Astrocyte (in vitro differentiated cells and primary cell): ENCODE data around the gene ISOC1. TPM values are rescaled to one million over a fixed set of nuclear protein-coding genes. Genes with fewer than 3 reads are reported as not detected.

Experiments
- DNase-seq: peaks from one replicate; pipeline ENCODE4 v3.0.0-alpha.2; 2010; ENCODE audit warnings: low read depth
- FAIRE-seq: peaks from 2 replicates; lab custom pipeline; 2011; peaks lifted over from hg19 to GRCh38; lab: Jason Lieb, UNC
- H2AFZ ChIP-seq: 2 replicates; pipeline ENCODE4 v1.6.0; 2012; ENCODE audit warnings: low read depth, low read length, inconsistent platforms
- H3K27ac ChIP-seq: 2 replicates; pipeline ENCODE4 v1.5.1; 2011; ENCODE audit warnings: low read depth, low read length, inconsistent platforms
- H3K27me3 ChIP-seq: 2 replicates; pipeline ENCODE4 v1.6.0; 2011; ENCODE audit warnings: low read length, inconsistent platforms; ENCODE audit not compliant: insufficient read depth
- H3K36me3 ChIP-seq: 2 replicates; pipeline ENCODE4 v1.5.1; 2011; ENCODE audit warnings: low read length, inconsistent platforms; ENCODE audit not compliant: insufficient read depth
- H3K4me1 ChIP-seq: 2 replicates; pipeline ENCODE4 v1.5.1; 2011; ENCODE audit warnings: low read length, inconsistent platforms; ENCODE audit not compliant: insufficient read depth
- H3K4me2 ChIP-seq: 2 replicates; pipeline ENCODE4 v1.6.0; 2012; ENCODE audit warnings: low read length, inconsistent platforms
- H3K4me3 ChIP-seq: 2 replicates; pipeline ENCODE4 v1.5.1; 2011; ENCODE audit warnings: low read depth, mild to moderate bottlenecking, low read length, inconsistent platforms; ENCODE audit not compliant: insufficient read depth
- H3K79me2 ChIP-seq: 2 replicates; pipeline ENCODE4 v1.6.0; 2012; ENCODE audit warnings: mild to moderate bottlenecking, low read length, inconsistent platforms; ENCODE audit not compliant: insufficient read depth
- H3K9ac ChIP-seq: 2 replicates; pipeline ENCODE4 v1.6.0; 2012; ENCODE audit warnings: mild to moderate bottlenecking, low read length, inconsistent platforms
- H3K9me3 ChIP-seq: 2 replicates; pipeline ENCODE4 v1.5.1; 2012; ENCODE audit warnings: low read depth, mild to moderate bottlenecking, low read length, inconsistent platforms; ENCODE audit not compliant: insufficient read depth
- H4K20me1 ChIP-seq: 2 replicates; pipeline ENCODE4 v1.6.0; 2012; ENCODE audit warnings: low read length, inconsistent platforms; ENCODE audit not compliant: insufficient read depth
- H3K27ac Mint-ChIP-seq: one replicate; pipeline ENCODE4 v1.8.0; 2021; ENCODE audit warnings: mild to moderate bottlenecking, mixed read lengths; ENCODE audit not compliant: unreplicated experiment
- H3K27me3 Mint-ChIP-seq: one replicate; pipeline ENCODE4 v1.8.0; 2021; ENCODE audit warnings: low read depth, mixed read lengths; ENCODE audit not compliant: unreplicated experiment
- H3K36me3 Mint-ChIP-seq: one replicate; pipeline ENCODE4 v1.8.0; 2021; ENCODE audit warnings: low read depth, mixed read lengths; ENCODE audit not compliant: unreplicated experiment
- H3K4me1 Mint-ChIP-seq: one replicate; pipeline ENCODE4 v1.8.0; 2021; ENCODE audit warnings: low read depth, mixed read lengths; ENCODE audit not compliant: unreplicated experiment
- H3K4me3 Mint-ChIP-seq: one replicate; pipeline ENCODE4 v1.8.0; 2021; ENCODE audit warnings: mild to moderate bottlenecking, moderate library complexity, mixed read lengths; ENCODE audit not compliant: unreplicated experiment
- H3K9me3 Mint-ChIP-seq: one replicate; pipeline ENCODE4 v1.8.0; 2021; ENCODE audit warnings: mild to moderate bottlenecking, mixed read lengths; ENCODE audit not compliant: unreplicated experiment
- CTCF ChIP-seq: IDR thresholded peaks from 2 replicates; pipeline ENCODE4 v1.5.1; 2011; ENCODE audit warnings: low read depth, mild to moderate bottlenecking, inconsistent platforms, low read length, moderate library complexity; ENCODE audit not compliant: insufficient read depth
- EZH2 ChIP-seq: IDR thresholded peaks from 2 replicates; pipeline ENCODE4 v1.6.1; 2012; ENCODE audit warnings: mild to moderate bottlenecking, low read length, inconsistent platforms; ENCODE audit not compliant: insufficient read depth
- total RNA-seq: library from RNA; stranded (reverse); gene quantifications from 2 replicates; pipeline ENCODE4 v1.2.1, GENCODE V29; 2021

The ISOC1 gene
- total RNA-seq, 1 donor from 2014 or later: 8.4 TPM

GRCh38 chr5:129073111-129073510 is 21.4 kb upstream of the ISOC1 start:
- H2AFZ ChIP-seq: no peak overlapping the region
- H3K36me3 ChIP-seq: no peaks in the 10 kb centered on the region
- H3K79me2 ChIP-seq: no peaks in the 10 kb centered on the region
- DNase-seq (no peak), FAIRE-seq (no peak)
- Mint-ChIP-seq H3K27ac (no peak overlapping the region), H3K4me1 (no peaks in the 10 kb centered on the region), H3K9me3 (no peaks in the 10 kb centered on the region), H3K4me3 (no peak overlapping the region), H3K36me3 (no peaks in the 10 kb centered on the region), H3K27me3 (no peaks in the 10 kb centered on the region)
- H3K4me2 ChIP-seq: no peak overlapping the region
- no peak overlapping the region for H3K4me3 ChIP-seq
- TF ChIP-seq CTCF (no peak), EZH2 (no peak)
- no peaks in the 10 kb centered on the region for H3K9me3 ChIP-seq
- H3K4me1 ChIP-seq: no peaks in the 10 kb centered on the region
- H3K27ac ChIP-seq: no peak overlapping the region
- H4K20me1 ChIP-seq: no peaks in the 10 kb centered on the region
- no peaks in the 10 kb centered on the region for H3K27me3 ChIP-seq
- H3K9ac ChIP-seq: no peak overlapping the region

GRCh38 chr5:129074903-129075302 is 19.6 kb upstream of the ISOC1 start:
- H3K4me2 ChIP-seq: no peak overlapping the region
- Mint-ChIP-seq H3K27ac (no peak overlapping the region), H3K36me3 (no peaks in the 10 kb centered on the region), H3K4me1 (no peaks in the 10 kb centered on the region), H3K9me3 (no peaks in the 10 kb centered on the region), H3K27me3 (no peaks in the 10 kb centered on the region), H3K4me3 (no peak overlapping the region)
- H3K27ac ChIP-seq: no peak overlapping the region
- TF ChIP-seq EZH2 (no peak), CTCF (no peak)
- no peaks in the 10 kb centered on the region for H3K27me3 ChIP-seq
- no peak for FAIRE-seq
- no peaks in the 10 kb centered on the region for H3K4me1 ChIP-seq
- H3K9ac ChIP-seq: no peak overlapping the region
- no peaks in the 10 kb centered on the region for H4K20me1 ChIP-seq
- H3K79me2 ChIP-seq: no peaks in the 10 kb centered on the region
- no peak overlapping the region for H2AFZ ChIP-seq
- H3K9me3 ChIP-seq: no peaks in the 10 kb centered on the region
- no peak overlapping the region for H3K4me3 ChIP-seq
- no peaks in the 10 kb centered on the region for H3K36me3 ChIP-seq
- DNase-seq: no peak

- no peak for FAIRE-seq
- no peak overlapping the region for H3K27ac ChIP-seq
- no peaks in the 10 kb centered on the region for H3K27me3 Mint-ChIP-seq
These were observed 17.0 kb upstream of the ISOC1 start for GRCh38 chr5:129077433-129078075.

More at GRCh38 chr5:129077433-129078075, 17.0 kb upstream of the ISOC1 start:
- Histone ChIP-seq H4K20me1 (no peaks in the 10 kb centered on the region), H3K4me2 (no peak overlapping the region), H3K79me2 (no peaks in the 10 kb centered on the region), H3K4me1 (no peaks in the 10 kb centered on the region), H3K4me3 (no peak overlapping the region), H2AFZ (no peak overlapping the region), H3K9ac (no peak overlapping the region), H3K9me3 (no peaks in the 10 kb centered on the region), H3K36me3 (no peaks in the 10 kb centered on the region), H3K27me3 (no peaks in the 10 kb centered on the region)
- H3K4me3 Mint-ChIP-seq: no peak overlapping the region
- no peak for TF ChIP-seq CTCF
- TF ChIP-seq EZH2: no peak
- DNase-seq: no peak
- H3K27ac Mint-ChIP-seq: no peak overlapping the region
- no peaks in the 10 kb centered on the region for H3K9me3 Mint-ChIP-seq
- H3K36me3 Mint-ChIP-seq: no peaks in the 10 kb centered on the region
- H3K4me1 Mint-ChIP-seq: no peaks in the 10 kb centered on the region
